ENCODE data around the gene INSIG1.

The INSIG1 gene

GRCh38 chr7:155336812-155337602 lies 39.3 kb downstream of the INSIG1 start:
- no peak for DNase-seq

GRCh38 chr7:155337946-155338631 lies 40.4 kb downstream of the INSIG1 start:
- Histone ChIP-seq H3K9me3 (replicated peaks; ENCODE audit: insufficient read depth, low read length) (no peaks in the 10 kb centered on the region), H3K4me3 (ENCODE audit: low read length) (no peak overlapping the region), H3K9ac (ENCODE audit: low read length) (no peak overlapping the region), H3K27me3 (replicated peaks; ENCODE audit: insufficient read depth, low read length) (peaks cover 81% of the 10 kb centered on the region), H3K36me3 (replicated peaks; ENCODE audit: insufficient read depth, low read length) (no peaks in the 10 kb centered on the region), H3K27ac (ENCODE audit: low read length) (no peak overlapping the region), H3K79me2 (ENCODE audit: low read length) (no peaks in the 10 kb centered on the region), H3F3A (ENCODE audit: insufficient read depth, low read length) (no peaks in the 10 kb centered on the region), H2AFZ (ENCODE audit: low read length) (no peak overlapping the region), H3K4me2 (ENCODE audit: low read depth, low read length) (no peak overlapping the region), H3K9me2 (replicated peaks; ENCODE audit: insufficient read depth, low read length) (no peaks in the 10 kb centered on the region), H3K4me1 (ENCODE audit: low read length) (no peaks in the 10 kb centered on the region), H4K20me1 (ENCODE audit: insufficient read depth, low read length) (no peaks in the 10 kb centered on the region)
- TF ChIP-seq EZH2phosphoT487 (IDR thresholded peaks at IDR 0.05; ENCODE audit: low read length) = no peak
- no peak for TF ChIP-seq CTCF (IDR thresholded peaks at IDR 0.05; ENCODE audit: low read length)
- no peak for TF ChIP-seq EZH2 (optimal IDR thresholded peaks at IDR 0.05; ENCODE audit: low read depth, low read length)
- no peak for DNase-seq

More at GRCh38 chr7:155336812-155337602, 39.3 kb downstream of the INSIG1 start:
- no peak overlapping the region for H3K4me2 ChIP-seq (ENCODE audit: low read depth, low read length)
- H3K4me3 ChIP-seq (ENCODE audit: low read length) = no peak overlapping the region
- no peaks in the 10 kb centered on the region for H3F3A ChIP-seq (ENCODE audit: insufficient read depth, low read length)
- no peaks in the 10 kb centered on the region for H3K4me1 ChIP-seq (ENCODE audit: low read length)
- TF ChIP-seq EZH2 (optimal IDR thresholded peaks at IDR 0.05; ENCODE audit: low read depth, low read length) = no peak
- no peak for TF ChIP-seq EZH2phosphoT487 (IDR thresholded peaks at IDR 0.05; ENCODE audit: low read length)
- TF ChIP-seq CTCF (IDR thresholded peaks at IDR 0.05; ENCODE audit: low read length) = no peak
- H2AFZ ChIP-seq (ENCODE audit: low read length) = no peak overlapping the region
- no peaks in the 10 kb centered on the region for H4K20me1 ChIP-seq (ENCODE audit: insufficient read depth, low read length)
- H3K79me2 ChIP-seq (ENCODE audit: low read length) = no peaks in the 10 kb centered on the region
- no peaks in the 10 kb centered on the region for H3K36me3 ChIP-seq (replicated peaks; ENCODE audit: insufficient read depth, low read length)
- H3K9ac ChIP-seq (ENCODE audit: low read length) = no peak overlapping the region
- no peaks in the 10 kb centered on the region for H3K9me3 ChIP-seq (replicated peaks; ENCODE audit: insufficient read depth, low read length)
- peaks cover 81% of the 10 kb centered on the region for H3K27me3 ChIP-seq (replicated peaks; ENCODE audit: insufficient read depth, low read length)
- H3K9me2 ChIP-seq (replicated peaks; ENCODE audit: insufficient read depth, low read length) = no peaks in the 10 kb centered on the region
- H3K27ac ChIP-seq (ENCODE audit: low read length) = no peak overlapping the region

- no peak overlapping the region for H3K27ac ChIP-seq (ENCODE audit: low read length)
- H3K36me3 ChIP-seq (replicated peaks; ENCODE audit: insufficient read depth, low read length) = no peaks in the 10 kb centered on the region
- no peaks in the 10 kb centered on the region for H4K20me1 ChIP-seq (ENCODE audit: insufficient read depth, low read length)
- no peak for TF ChIP-seq CTCF (IDR thresholded peaks at IDR 0.05; ENCODE audit: low read length)
- H3K79me2 ChIP-seq (ENCODE audit: low read length) = no peaks in the 10 kb centered on the region
- no peak for DNase-seq
- no peak overlapping the region for H3K4me3 ChIP-seq (ENCODE audit: low read length)
- H3K27me3 ChIP-seq (replicated peaks; ENCODE audit: insufficient read depth, low read length) = peaks cover 81% of the 10 kb centered on the region
- H3K9me2 ChIP-seq (replicated peaks; ENCODE audit: insufficient read depth, low read length) = no peaks in the 10 kb centered on the region
- H3K9ac ChIP-seq (ENCODE audit: low read length) = no peak overlapping the region
- no peaks in the 10 kb centered on the region for H3F3A ChIP-seq (ENCODE audit: insufficient read depth, low read length)
- H2AFZ ChIP-seq (ENCODE audit: low read length) = no peak overlapping the region
- no peak overlapping the region for H3K4me2 ChIP-seq (ENCODE audit: low read depth, low read length)
- no peaks in the 10 kb centered on the region for H3K4me1 ChIP-seq (ENCODE audit: low read length)
- H3K9me3 ChIP-seq (replicated peaks; ENCODE audit: insufficient read depth, low read length) = no peaks in the 10 kb centered on the region
Measured at GRCh38 chr7:155338632-155339320, 41.1 kb downstream of the INSIG1 start.
